CD4-positive, alpha-beta memory T cell (primary cell): ENCODE data around the gene AFTPH. TPM values are rescaled to one million over a fixed set of nuclear protein-coding genes. Genes with fewer than 3 reads are reported as not detected.

ENCODE experiments used
- CTCF ChIA-PET: fragments of 350-600 bp; sonication (Branson Sonifier 250); formaldehyde crosslinking; loops from one replicate; lab custom pipeline; 2021; ENCODE audit warnings: inconsistent platforms; ENCODE audit not compliant: partially characterized antibody; lab: Charles Lee
- POLR2A ChIA-PET: fragments of 350-600 bp; sonication (Branson Sonifier 250); formaldehyde crosslinking; loops from one replicate; lab custom pipeline; 2021; ENCODE audit not compliant: partially characterized antibody; lab: Charles Lee
- DNase-seq, 5 donors: peaks; one replicate each; pipeline versions ENCODE4 v3.0.0 to v3.0.0-alpha.2; 2020 to 2022; ENCODE audit warnings: mixed read lengths in 1 of 5
- H3K27ac ChIP-seq: one replicate; pipeline ENCODE4 v1.7.0; 2013; ENCODE audit warnings: low read depth, low read length
- H3K27me3 ChIP-seq: 2 replicates; pipeline ENCODE4 v1.7.0; 2013; ENCODE audit warnings: mild to moderate bottlenecking, low read length, moderate library complexity; ENCODE audit not compliant: insufficient read depth
- H3K36me3 ChIP-seq: 2 replicates; pipeline ENCODE4 v1.7.0; 2013; ENCODE audit warnings: mild to moderate bottlenecking, low read length, moderate library complexity; ENCODE audit not compliant: insufficient read depth
- H3K4me1 ChIP-seq: 2 replicates; pipeline ENCODE4 v1.7.0; 2013; ENCODE audit warnings: mild to moderate bottlenecking, low read length, moderate library complexity; ENCODE audit not compliant: insufficient read depth
- H3K4me3 ChIP-seq, 2 donors: one replicate each; pipeline ENCODE4 v1.7.0; 2013; ENCODE audit warnings: low read length in 2 of 2, mild to moderate bottlenecking in 1 of 2
- H3K9me3 ChIP-seq, 2 donors: one replicate each; pipeline ENCODE4 v1.7.0; 2013; ENCODE audit warnings: low read length in 2 of 2, control low read depth in 1 of 2; ENCODE audit not compliant: control insufficient read depth in 1 of 2
- H3K27ac Mint-ChIP-seq, 7 donors: one replicate each; pipeline ENCODE4 v1.8.0; 2020 to 2021; ENCODE audit warnings: mixed read lengths in 7 of 7, mild to moderate bottlenecking in 6 of 7, inconsistent platforms in 3 of 7, moderate library complexity in 3 of 7
- H3K27me3 Mint-ChIP-seq, 2 donors: one replicate each; pipeline ENCODE4 v1.8.0; 2020 to 2021; ENCODE audit warnings: mixed read lengths in 2 of 2
- H3K36me3 Mint-ChIP-seq, 2 donors: one replicate each; pipeline ENCODE4 v1.8.0; 2020 to 2021; ENCODE audit warnings: mixed read lengths in 2 of 2, inconsistent platforms in 1 of 2, mild to moderate bottlenecking in 1 of 2
- H3K4me1 Mint-ChIP-seq, 4 donors: one replicate each; pipeline ENCODE4 v1.8.0; 2020 to 2021; ENCODE audit warnings: mixed read lengths in 4 of 4, mild to moderate bottlenecking in 1 of 4
- H3K4me3 Mint-ChIP-seq, 8 donors: one replicate each; pipeline ENCODE4 v1.8.0; 2020 to 2021; ENCODE audit warnings: mixed read lengths in 8 of 8, mild to moderate bottlenecking in 7 of 8, moderate library complexity in 6 of 8, inconsistent platforms in 3 of 8
- H3K9me3 Mint-ChIP-seq, 8 donors: one replicate each; pipeline ENCODE4 v1.8.0; 2020 to 2021; ENCODE audit warnings: mixed read lengths in 8 of 8, mild to moderate bottlenecking in 5 of 8, inconsistent platforms in 3 of 8, moderate library complexity in 1 of 8
- intact Hi-C: fragments of 100-400 bp; cut with micrococcal nuclease; formaldehyde crosslinking; loops from one replicate; pipeline ENCODE4 v1.15.1; 2023
- polyA plus RNA-seq, 2 donors: library from polyadenylated mRNA; unstranded; fragments of 300-500 nt; fragmentation: Illumina TruSeq; gene quantifications; one replicate each; pipeline ENCODE4 v1.2.3, GENCODE V29; 2021
- total RNA-seq, 2 experiments: library from RNA; stranded (reverse); gene quantifications; one replicate each; pipeline ENCODE4 v1.2.3, GENCODE V29; 2021

The AFTPH gene
- total and polyA plus RNA-seq, 4 experiments from 2014 or later = 22.8 to 48.9 (median 38.7) TPM

DNA sequence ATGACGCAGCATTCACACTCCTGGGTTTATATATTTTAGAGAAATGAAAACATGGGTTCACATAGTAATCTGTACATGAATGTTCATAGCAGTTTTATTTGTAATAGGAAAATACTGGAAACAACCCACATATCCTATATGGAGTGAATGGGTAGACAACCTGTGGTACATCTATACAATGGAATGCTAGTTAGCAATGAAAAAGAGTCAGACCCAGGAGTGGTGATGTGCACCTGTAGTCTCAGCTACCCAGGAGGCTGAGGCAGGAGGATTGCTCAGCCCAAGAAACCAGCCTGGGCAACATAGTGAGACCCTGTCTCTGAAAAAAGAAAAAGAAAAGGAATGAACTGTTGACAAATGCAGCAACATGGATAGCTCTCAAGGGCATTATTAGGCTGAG lies 25.9 kb downstream of the AFTPH start:
- Histone ChIP-seq H3K4me1 (no peaks in the 10 kb centered on the region), H3K27me3 (no peaks in the 10 kb centered on the region), H3K9me3 (no peaks in the 10 kb centered on the region), H3K4me3 (no peak overlapping the region), H3K36me3 (no peaks in the 10 kb centered on the region), H3K27ac (no peak overlapping the region)
- DNase-seq = no peak
- Mint-ChIP-seq H3K27ac (peak overlapping the region in 1 of 7 donors; percentile 85), H3K9me3 (no peaks in the 10 kb centered on the region), H3K4me3 (no peak overlapping the region), H3K4me1 (peaks cover 4 to 23% (median 10%) of the 10 kb centered on the region in 4 donors), H3K27me3 (no peaks in the 10 kb centered on the region), H3K36me3 (peaks cover 22 to 24% of the 10 kb centered on the region in 2 donors)
- intact Hi-C loops = no loop called here
- ChIA-PET POLR2A (no interaction called here), CTCF (interaction anchor here (1.2 to 1.9 kb wide), 2 partner anchors 12 to 62 kb away, joined by 3 to 4 read pairs; no protein-coding TSS in a partner anchor)

DNA sequence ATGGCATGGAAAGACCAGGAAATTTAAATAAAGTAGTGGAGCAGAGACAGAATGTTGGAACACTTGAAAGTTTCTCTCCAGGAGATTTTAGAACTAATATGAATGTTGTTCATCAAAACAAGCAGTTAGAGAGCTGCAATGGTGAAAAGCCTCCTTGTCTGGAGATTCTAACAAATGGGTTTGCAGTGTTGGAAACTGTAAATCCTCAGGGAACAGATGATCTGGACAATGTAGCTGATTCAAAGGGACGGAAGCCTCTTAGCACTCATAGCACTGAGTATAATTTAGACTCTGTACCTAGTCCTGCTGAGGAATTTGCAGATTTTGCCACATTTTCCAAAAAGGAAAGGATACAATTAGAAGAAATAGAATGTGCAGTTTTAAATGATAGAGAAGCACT lies 27.7 kb downstream of the AFTPH start:
- Mint-ChIP-seq H3K27ac (peak overlapping the region in 1 of 7 donors; percentile 4), H3K36me3 (peaks cover 26 to 27% of the 10 kb centered on the region in 2 donors), H3K4me3 (peak overlapping the region in 1 of 8 donors; percentile 2), H3K4me1 (peaks cover 4 to 27% (median 11%) of the 10 kb centered on the region in 4 donors), H3K9me3 (no peaks in the 10 kb centered on the region), H3K27me3 (no peaks in the 10 kb centered on the region)
- no peak for DNase-seq
- intact Hi-C loops = no loop called here
- Histone ChIP-seq H3K36me3 (no peaks in the 10 kb centered on the region), H3K4me1 (no peaks in the 10 kb centered on the region), H3K27me3 (no peaks in the 10 kb centered on the region), H3K9me3 (no peaks in the 10 kb centered on the region), H3K4me3 (no peak overlapping the region), H3K27ac (no peak overlapping the region)
- ChIA-PET CTCF (interaction anchor here (0.9 to 1.5 kb wide), 2 partner anchors 10 to 64 kb away, joined by 3 read pairs; no protein-coding TSS in a partner anchor), POLR2A (interaction anchor here (1.0 kb wide), 1 partner anchor 13 kb away, joined by 3 read pairs; no protein-coding TSS in a partner anchor)

DNA sequence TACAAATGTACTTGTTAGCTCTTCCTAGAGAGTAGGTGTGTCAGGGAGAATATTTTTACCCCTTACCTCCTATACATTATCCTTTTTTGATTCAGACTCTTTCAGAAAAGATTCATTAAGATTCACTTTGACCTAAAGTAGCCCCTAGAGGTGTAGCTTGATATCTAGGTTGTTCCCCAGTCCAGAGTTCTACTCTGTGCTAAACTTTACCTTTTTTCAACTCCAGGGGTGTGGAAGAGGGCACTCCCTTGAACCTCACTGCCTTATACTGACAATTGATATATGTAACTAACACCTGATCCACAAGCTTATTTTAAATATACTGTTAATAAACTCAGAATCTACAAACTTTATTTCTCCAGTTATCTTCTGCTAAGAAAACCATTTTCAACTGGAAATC lies 30.0 kb downstream of the AFTPH start:
- intact Hi-C loops = no loop called here
- Histone ChIP-seq H3K4me3 (no peak overlapping the region), H3K9me3 (no peaks in the 10 kb centered on the region), H3K36me3 (no peaks in the 10 kb centered on the region), H3K27me3 (no peaks in the 10 kb centered on the region), H3K27ac (no peak overlapping the region), H3K4me1 (no peaks in the 10 kb centered on the region)
- CTCF ChIA-PET = interaction anchor here (1.2 to 1.9 kb wide), 2 partner anchors 30 to 66 kb away, joined by 4 to 11 read pairs; partner anchors contain the start of gene AFTPH
- POLR2A ChIA-PET = interaction anchor here (1.4 kb wide), 1 partner anchor 30 kb away, joined by 5 read pairs; the partner anchor contains the start of gene AFTPH
- peaks cover 0 to 31% (median 8%) of the 10 kb centered on the region in 4 donors for H3K4me1 Mint-ChIP-seq
- H3K9me3 Mint-ChIP-seq = no peaks in the 10 kb centered on the region
- H3K36me3 Mint-ChIP-seq = peaks cover 25 to 27% of the 10 kb centered on the region in 2 donors
- H3K27me3 Mint-ChIP-seq = no peaks in the 10 kb centered on the region
- H3K27ac Mint-ChIP-seq = no peak overlapping the region
- no peak overlapping the region for H3K4me3 Mint-ChIP-seq
- no peak for DNase-seq

DNA sequence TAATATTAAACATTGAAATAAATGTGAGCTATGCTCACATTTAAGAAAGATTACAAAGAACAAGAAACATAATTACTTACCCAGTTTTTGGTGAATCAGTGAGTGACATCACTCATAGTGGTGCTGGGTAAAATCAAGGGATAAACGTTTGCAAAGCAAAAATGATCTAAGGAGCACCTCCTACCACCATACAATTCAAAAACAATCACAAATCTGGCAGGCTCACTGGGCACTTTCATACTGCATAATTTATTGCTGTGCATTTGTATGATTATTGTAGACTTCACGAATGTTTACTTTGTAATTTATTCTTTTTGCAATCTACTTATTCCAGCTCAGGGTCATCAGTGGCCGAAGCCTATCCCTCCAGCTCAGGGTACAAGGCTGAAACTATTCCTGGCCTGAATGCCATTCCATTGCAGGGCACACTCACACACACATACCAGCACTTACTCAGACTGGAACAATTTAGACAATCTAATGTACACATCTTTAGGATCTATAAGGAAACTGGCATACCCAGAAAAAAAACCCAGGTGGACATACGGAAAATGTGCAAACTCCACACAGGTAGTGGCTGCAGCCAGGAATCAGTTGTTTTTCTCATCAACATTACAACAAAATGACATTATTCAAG lies 34.4 kb downstream of the AFTPH start:
- Histone ChIP-seq H3K27ac (no peak overlapping the region), H3K4me3 (no peak overlapping the region), H3K36me3 (no peaks in the 10 kb centered on the region), H3K9me3 (no peaks in the 10 kb centered on the region), H3K4me1 (peaks cover 10% of the 10 kb centered on the region), H3K27me3 (no peaks in the 10 kb centered on the region)
- CTCF ChIA-PET = interaction anchor here (1.0 to 9.5 kb wide), 5 partner anchors 12 to 229 kb away, joined by 4 to 128 read pairs (median 4); partner anchors contain the start of gene AFTPH
- H3K36me3 Mint-ChIP-seq = peaks cover 4 to 6% of the 10 kb centered on the region in 2 donors
- H3K27me3 Mint-ChIP-seq = no peaks in the 10 kb centered on the region
- DNase-seq = no peak
- POLR2A ChIA-PET = interaction anchor here (6.2 kb wide), 1 partner anchor 35 kb away, joined by 42 read pairs; the partner anchor contains the start of gene AFTPH
- no peak overlapping the region for H3K4me3 Mint-ChIP-seq
- peaks cover 6 to 29% (median 13%) of the 10 kb centered on the region in 4 donors for H3K4me1 Mint-ChIP-seq
- no peaks in the 10 kb centered on the region for H3K9me3 Mint-ChIP-seq
- peak overlapping the region in 4 of 7 donors; percentile 18 to 65 (median 38) for H3K27ac Mint-ChIP-seq
- intact Hi-C loops = no loop called here

DNA sequence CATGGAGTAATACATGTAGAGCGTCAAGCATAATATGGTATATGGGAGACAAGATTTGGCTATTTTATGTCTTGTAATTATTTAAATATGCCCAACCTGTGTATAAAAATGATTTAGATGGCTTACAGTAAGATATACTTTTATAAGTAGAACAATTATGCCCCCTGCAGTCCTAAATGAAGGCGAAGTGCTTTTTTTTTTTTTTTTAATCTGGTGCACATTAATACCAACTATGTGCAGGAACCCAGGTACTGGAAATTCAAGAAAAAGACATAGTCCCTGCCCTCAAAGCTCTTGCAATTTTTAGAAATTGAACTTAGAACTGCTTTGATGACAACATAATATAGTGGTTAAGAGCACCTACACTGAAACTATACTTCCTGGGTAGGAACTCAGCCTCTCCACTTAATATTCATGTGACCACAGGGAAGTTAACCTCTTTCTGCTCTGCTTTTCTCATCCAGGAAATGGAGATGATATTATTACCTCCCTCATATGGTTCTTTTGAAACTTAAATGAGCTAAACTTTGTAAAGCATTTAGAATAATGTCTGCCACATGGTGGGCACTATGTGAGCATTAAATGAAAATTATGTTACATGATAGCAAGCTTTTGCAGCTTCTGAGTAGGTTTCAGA lies 38.1 kb downstream of the AFTPH start:
- Mint-ChIP-seq H3K4me3 (peak overlapping the region in 1 of 8 donors; percentile 25), H3K4me1 (peaks cover 17 to 43% (median 25%) of the 10 kb centered on the region in 4 donors), H3K36me3 (peaks cover 0 to 3% of the 10 kb centered on the region in 2 donors), H3K9me3 (no peaks in the 10 kb centered on the region), H3K27me3 (no peaks in the 10 kb centered on the region), H3K27ac (peak overlapping the region in 3 of 7 donors; percentile 10 to 60 (median 43))
- no peaks in the 10 kb centered on the region for H3K36me3 ChIP-seq
- peak in 4 of 5 donors; percentile 42 to 52 (median 46) for DNase-seq
- no peaks in the 10 kb centered on the region for H3K9me3 ChIP-seq
- ChIA-PET POLR2A (interaction anchor here (6.2 kb wide), 1 partner anchor 38 kb away, joined by 42 read pairs; the partner anchor contains the start of gene AFTPH), CTCF (interaction anchor here (0.6 to 9.5 kb wide), 7 partner anchors 12 to 513 kb away, joined by 3 to 128 read pairs (median 4); partner anchors contain the start of gene AFTPH)
- H3K27ac ChIP-seq = no peak overlapping the region
- peaks cover 22% of the 10 kb centered on the region for H3K4me1 ChIP-seq
- intact Hi-C loops = loop anchor here (1.0 kb wide), 4 partner anchors 40 to 513 kb away; no protein-coding TSS in a partner anchor
- H3K27me3 ChIP-seq = no peaks in the 10 kb centered on the region
- H3K4me3 ChIP-seq = no peak overlapping the region

DNA sequence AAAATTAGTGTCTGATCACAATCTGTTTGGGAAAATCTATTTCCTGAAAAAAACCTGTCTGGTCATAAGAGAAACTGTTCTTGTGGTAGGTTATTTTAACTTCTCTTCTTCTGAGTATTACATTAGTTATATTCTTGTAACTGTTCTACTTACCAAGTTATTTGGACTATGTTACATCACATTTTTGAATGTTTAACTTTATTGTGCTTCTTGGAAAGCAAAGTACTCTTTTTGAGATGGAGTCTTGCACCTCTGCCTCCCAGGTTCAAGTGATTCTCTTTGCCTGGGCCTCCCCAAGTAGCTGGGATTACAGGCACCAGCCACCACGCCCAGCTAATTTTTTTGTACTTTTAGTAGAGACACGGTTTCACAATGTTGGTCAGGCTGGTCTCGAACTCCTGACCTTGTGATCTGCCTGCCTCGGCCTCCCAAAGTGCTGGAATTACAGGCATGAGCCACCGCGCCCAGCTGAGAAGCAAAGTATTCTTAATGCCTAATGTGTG lies 39.4 kb downstream of the AFTPH start:
- Mint-ChIP-seq H3K4me3 (no peak overlapping the region), H3K27ac (no peak overlapping the region), H3K36me3 (peaks cover 4 to 6% of the 10 kb centered on the region in 2 donors), H3K9me3 (no peaks in the 10 kb centered on the region), H3K27me3 (no peaks in the 10 kb centered on the region), H3K4me1 (peaks cover 17 to 42% (median 25%) of the 10 kb centered on the region in 4 donors)
- H3K36me3 ChIP-seq = no peaks in the 10 kb centered on the region
- DNase-seq = no peak
- H3K4me1 ChIP-seq = peaks cover 22% of the 10 kb centered on the region
- H3K27ac ChIP-seq = no peak overlapping the region
- POLR2A ChIA-PET = no interaction called here
- H3K4me3 ChIP-seq = no peak overlapping the region
- no peaks in the 10 kb centered on the region for H3K27me3 ChIP-seq
- intact Hi-C loops = no loop called here
- no peaks in the 10 kb centered on the region for H3K9me3 ChIP-seq
- CTCF ChIA-PET = interaction anchor here (8.4 to 9.5 kb wide), 2 partner anchors 39 to 234 kb away, joined by 76 to 128 read pairs; partner anchors contain the start of gene AFTPH
